Measurements from ENCODE around the gene SLC7A4. TPM values are rescaled to one million over a fixed set of nuclear protein-coding genes. Genes with fewer than 3 reads are reported as not detected.
"Not testable (repeated sequence)": the region's sequence is repeated elsewhere in the genome, so short reads cannot be mapped to it uniquely, and the experiment has no call there.

Gene SLC7A4
- polyA plus RNA-seq, 4 donors, result 0.99 to 1.8 (median 1.5) TPM

- no peak for DNase-seq (ENCODE audit: low read depth in 4 of 4, low spot score in 2 of 4)
Measured at GRCh38 chr22:21025266-21025665, 7.1 kb downstream of the SLC7A4 start.

- DNase-seq (ENCODE audit: low read depth in 4 of 4, low spot score in 2 of 4), result no peak
Measured at GRCh38 chr22:21022955-21023614, 9.3 kb downstream of the SLC7A4 start.

- DNase-seq (ENCODE audit: low read depth in 4 of 4, low spot score in 2 of 4), result no peak
Measured at GRCh38 chr22:21022507-21022906, 9.9 kb downstream of the SLC7A4 start.

- no peak for DNase-seq (ENCODE audit: low read depth in 4 of 4, low spot score in 2 of 4)
Measured at GRCh38 chr22:21020802-21021429, 11.4 kb downstream of the SLC7A4 start.

GRCh38 chr22:21018314-21018713 lies 14.0 kb downstream of the SLC7A4 start:
- DNase-seq (ENCODE audit: low read depth in 4 of 4, low spot score in 2 of 4), result no peak

GRCh38 chr22:21016644-21017420 lies 15.5 kb downstream of the SLC7A4 start:
- DNase-seq (ENCODE audit: low read depth in 4 of 4, low spot score in 2 of 4), result no peak

GRCh38 chr22:21015466-21016006 lies 16.8 kb downstream of the SLC7A4 start:
- no peak for DNase-seq (ENCODE audit: low read depth in 4 of 4, low spot score in 2 of 4)

- DNase-seq (ENCODE audit: low read depth in 4 of 4, low spot score in 2 of 4), result no peak
Measured at GRCh38 chr22:21014726-21015465, 17.5 kb downstream of the SLC7A4 start, which contains the start of gene P2RX6. P2RX6 (plus strand) TSS chr22:21015165; CDS start chr22:21015175, 10 bp downstream.

GRCh38 chr22:21014202-21014725 lies 18.1 kb downstream of the SLC7A4 start:
- peak; percentile 79 to 91 (median 87) for DNase-seq (ENCODE audit: low read depth in 4 of 4, low spot score in 2 of 4)

- no peak for DNase-seq (ENCODE audit: low read depth in 4 of 4, low spot score in 2 of 4)
Measured at GRCh38 chr22:21013657-21014201, 18.6 kb downstream of the SLC7A4 start.

GRCh38 chr22:21012446-21013407 lies 19.6 kb downstream of the SLC7A4 start:
- no peak for DNase-seq (ENCODE audit: low read depth in 4 of 4, low spot score in 2 of 4)

- no peak for DNase-seq (ENCODE audit: low read depth in 4 of 4, low spot score in 2 of 4)
Measured at GRCh38 chr22:21010426-21011113, 21.8 kb downstream of the SLC7A4 start.

- DNase-seq (ENCODE audit: low read depth in 4 of 4, low spot score in 2 of 4), result peak in 1 of 4 donors; percentile 67
Measured at GRCh38 chr22:21009638-21010425, 22.5 kb downstream of the SLC7A4 start.

GRCh38 chr22:21009208-21009607 lies 23.2 kb downstream of the SLC7A4 start:
- DNase-seq (ENCODE audit: low read depth in 4 of 4, low spot score in 2 of 4), result not testable (repeated sequence)

- no peak for DNase-seq (ENCODE audit: low read depth in 4 of 4, low spot score in 2 of 4)
Measured at GRCh38 chr22:21003782-21004181, 28.6 kb downstream of the SLC7A4 start.

- DNase-seq (ENCODE audit: low read depth in 4 of 4, low spot score in 2 of 4), result peak; percentile 92 to 93 (median 93)
Measured at GRCh38 chr22:21001601-21002325, 30.6 kb downstream of the SLC7A4 start, which contains the start of gene THAP7. THAP7 (minus strand) TSS chr22:21002118; CDS start chr22:21001911, 207 bp downstream.

All from left renal cortex interstitium (tissue), 4 donors.